ENCODE data around the gene LZTFL1.

The LZTFL1 gene

GRCh38 chr3:45841757-45842491, at the start of gene LZTFL1:
LZTFL1 (minus strand) TSS chr3:45842119; CDS start chr3:45841991, 128 bp downstream.
- DNase-seq (ENCODE audit: low read depth, low spot score): peak; percentile 95

- DNase-seq (ENCODE audit: low read depth, low spot score): no peak
Observed at GRCh38 chr3:45890405-45890804, 48.5 kb upstream of the LZTFL1 start.

- DNase-seq (ENCODE audit: low read depth, low spot score): no peak
Observed at GRCh38 chr3:45889337-45889736, 47.4 kb upstream of the LZTFL1 start.

GRCh38 chr3:45887759-45888511, 46.0 kb upstream of the LZTFL1 start:
- no peak for DNase-seq (ENCODE audit: low read depth, low spot score)

DNA sequence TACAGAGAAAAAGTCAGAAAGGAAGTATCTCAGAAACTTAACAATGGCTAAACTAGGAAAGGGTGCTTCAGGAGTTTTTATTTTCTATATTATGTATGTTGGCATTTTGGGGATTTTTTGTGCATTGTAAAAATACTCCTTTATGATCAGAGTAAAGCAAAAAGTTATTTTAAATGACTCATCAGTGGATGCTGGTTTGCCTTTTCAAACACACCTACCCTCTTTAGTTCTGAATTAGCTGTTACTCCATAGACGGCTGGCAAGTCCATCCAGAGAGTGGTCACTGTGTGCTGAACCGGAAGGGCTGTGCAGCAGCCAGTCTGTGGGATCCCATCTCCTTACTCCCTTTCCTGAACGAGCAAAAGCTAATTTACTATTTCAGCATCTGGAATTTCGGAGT, 45.4 kb upstream of the LZTFL1 start:
- DNase-seq (ENCODE audit: low read depth, low spot score): no peak

- peak; percentile 8 for DNase-seq (ENCODE audit: low read depth, low spot score)
Observed at GRCh38 chr3:45885979-45886705, 44.2 kb upstream of the LZTFL1 start, which contains the start of gene CCR9. CCR9 (plus strand) TSS chr3:45886543; CDS start chr3:45894934, 8,391 bp downstream.

- no peak for DNase-seq (ENCODE audit: low read depth, low spot score)
Observed at GRCh38 chr3:45884368-45885201, 42.7 kb upstream of the LZTFL1 start.

DNA sequence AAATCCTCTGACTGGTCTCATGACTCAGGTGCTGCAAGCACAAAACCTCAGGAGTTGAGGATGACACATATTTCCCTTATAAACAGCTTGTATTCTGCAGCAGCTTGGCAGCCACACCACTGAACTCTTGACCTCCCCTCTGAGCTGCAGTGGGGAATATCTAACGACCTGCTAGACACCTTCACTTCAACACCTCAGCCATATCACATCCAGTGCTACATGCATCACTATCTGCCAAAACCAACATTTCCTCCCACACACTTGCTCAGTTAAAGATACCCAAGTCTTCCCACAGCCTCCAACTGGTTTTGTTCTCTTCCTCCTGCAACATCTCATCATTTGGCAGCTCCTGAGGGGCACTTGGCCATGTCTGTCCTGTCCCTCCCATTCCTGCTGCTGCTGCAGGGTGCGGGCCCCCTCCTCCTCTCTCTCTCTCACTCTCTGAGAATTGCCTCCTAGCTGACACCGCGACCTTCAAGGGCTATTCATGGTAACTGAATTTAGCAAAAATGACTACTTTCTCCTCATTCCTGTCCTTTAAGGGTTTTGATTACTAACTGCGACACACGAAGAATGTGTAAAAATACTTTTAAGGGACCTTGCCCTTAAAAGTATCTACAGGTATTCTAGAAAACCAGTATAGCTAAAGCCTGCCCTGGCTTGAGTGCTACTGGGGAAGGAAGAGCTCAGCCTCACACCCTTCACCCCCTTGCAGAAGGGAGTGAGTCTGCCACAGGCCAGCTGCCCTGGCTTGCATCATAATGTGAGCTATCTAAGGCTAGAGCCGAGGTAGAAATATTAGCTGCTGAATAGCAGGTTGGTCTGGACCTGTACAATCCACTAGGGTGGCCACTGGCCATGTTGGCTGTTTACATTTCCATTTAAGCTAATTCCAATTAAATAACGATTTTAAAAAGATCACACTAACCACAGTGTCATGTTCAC, 39.4 kb upstream of the LZTFL1 start:
- DNase-seq (ENCODE audit: low read depth, low spot score): no peak

GRCh38 chr3:45880725-45881077, 38.8 kb upstream of the LZTFL1 start:
- no peak for DNase-seq (ENCODE audit: low read depth, low spot score)

DNA sequence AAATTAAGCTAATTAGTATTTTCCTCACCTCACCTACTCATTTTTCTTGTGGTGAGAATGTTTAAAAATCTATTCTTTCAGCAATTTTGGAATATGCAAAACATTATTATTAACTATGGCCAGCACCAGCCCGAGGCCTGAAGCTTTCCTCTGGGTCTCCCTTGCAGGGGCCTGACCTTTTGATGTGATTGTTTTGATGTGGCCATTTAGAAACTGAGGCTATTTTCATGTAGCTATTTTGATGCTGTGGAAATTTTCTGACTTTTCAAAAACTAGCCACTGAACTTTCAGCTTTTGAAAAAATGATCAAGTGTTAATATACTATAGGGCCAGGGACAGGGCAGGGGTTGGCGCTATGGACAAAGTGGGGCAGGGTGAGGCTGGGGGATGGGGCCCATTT, 36.2 kb upstream of the LZTFL1 start:
- DNase-seq (ENCODE audit: low read depth, low spot score): no peak

GRCh38 chr3:45874677-45875346, 32.9 kb upstream of the LZTFL1 start:
- DNase-seq (ENCODE audit: low read depth, low spot score): no peak

GRCh38 chr3:45873638-45874037, 31.7 kb upstream of the LZTFL1 start:
- DNase-seq (ENCODE audit: low read depth, low spot score): no peak

DNA sequence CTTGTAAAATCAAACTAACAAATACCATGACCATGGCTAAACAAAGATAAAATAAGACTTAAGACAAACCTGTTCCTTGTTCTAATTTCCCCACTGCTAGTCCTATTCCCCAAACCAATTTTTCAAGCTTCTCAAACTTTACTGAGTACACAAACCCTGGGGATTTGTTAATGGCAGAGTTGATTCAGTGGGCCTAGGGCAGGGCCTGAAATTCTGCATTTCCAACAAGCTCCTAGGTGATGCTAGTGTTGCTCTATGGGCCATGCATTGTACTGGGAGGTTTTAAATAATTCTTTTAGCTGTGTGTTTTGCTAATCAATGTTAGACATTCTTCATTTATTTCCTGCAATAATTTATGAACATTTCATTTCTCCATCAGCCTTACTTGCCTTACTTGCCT, 31.1 kb upstream of the LZTFL1 start:
- no peak for DNase-seq (ENCODE audit: low read depth, low spot score)

DNA sequence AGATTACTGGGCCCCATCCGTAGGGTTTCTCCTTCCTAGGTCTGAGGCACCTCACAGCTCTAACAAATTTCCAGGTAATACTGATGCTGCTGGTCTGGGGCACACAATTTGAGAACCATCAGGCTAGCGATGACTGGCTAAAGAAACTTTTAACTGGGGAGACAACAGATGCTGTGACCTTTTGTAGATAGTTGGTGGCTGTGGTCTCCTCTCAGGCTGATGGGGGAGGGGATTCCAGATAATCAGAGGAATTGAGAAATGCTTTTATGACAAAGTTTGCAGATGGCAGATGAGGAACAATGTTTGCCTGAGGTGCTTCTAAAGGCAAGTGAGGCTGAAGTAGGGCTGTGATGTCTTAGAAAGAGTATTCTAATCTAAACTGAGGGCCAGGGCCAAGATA, 30.6 kb upstream of the LZTFL1 start:
- no peak for DNase-seq (ENCODE audit: low read depth, low spot score)

DNA sequence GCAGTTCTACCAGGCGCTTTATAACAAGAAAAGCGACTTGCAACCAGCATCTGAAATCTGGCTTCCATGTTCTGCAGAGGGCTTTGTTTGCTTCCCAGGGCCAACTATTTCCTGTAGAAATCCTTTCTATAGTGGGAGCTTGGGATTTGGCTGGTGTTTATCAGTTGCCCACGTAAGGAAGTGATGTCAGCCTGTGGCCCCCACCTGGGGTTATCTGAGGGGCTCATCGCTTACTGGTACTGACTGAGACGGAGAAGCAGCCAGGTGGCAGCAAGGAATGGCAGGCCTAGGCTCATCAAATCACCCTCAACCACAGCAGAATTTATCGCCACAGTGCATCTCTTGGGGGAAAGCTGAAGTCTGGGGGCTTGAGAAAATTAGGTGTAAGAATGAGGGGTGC, 29.9 kb upstream of the LZTFL1 start:
- DNase-seq (ENCODE audit: low read depth, low spot score): no peak

GRCh38 chr3:45870099-45870498, 28.2 kb upstream of the LZTFL1 start:
- DNase-seq (ENCODE audit: low read depth, low spot score): no peak

DNA sequence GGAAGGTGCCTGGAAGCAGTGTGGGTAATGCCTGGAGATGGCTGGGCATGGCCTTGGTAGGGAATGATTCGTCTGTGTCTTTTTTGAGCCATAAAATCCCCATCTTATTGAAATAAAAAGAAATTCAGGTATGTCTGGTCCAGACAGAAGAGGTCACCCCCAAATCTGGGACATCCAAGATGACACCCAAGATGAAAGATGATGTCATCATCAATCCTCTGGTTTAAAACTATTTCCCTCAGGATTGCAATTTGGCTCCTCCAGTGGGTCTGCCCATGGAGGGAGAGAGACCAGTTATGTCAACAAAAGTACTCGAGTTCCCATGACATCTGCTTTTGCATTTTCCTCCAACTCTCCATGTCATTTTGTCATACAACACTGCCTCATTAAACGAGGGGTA, 27.7 kb upstream of the LZTFL1 start:
- no peak for DNase-seq (ENCODE audit: low read depth, low spot score)

DNA sequence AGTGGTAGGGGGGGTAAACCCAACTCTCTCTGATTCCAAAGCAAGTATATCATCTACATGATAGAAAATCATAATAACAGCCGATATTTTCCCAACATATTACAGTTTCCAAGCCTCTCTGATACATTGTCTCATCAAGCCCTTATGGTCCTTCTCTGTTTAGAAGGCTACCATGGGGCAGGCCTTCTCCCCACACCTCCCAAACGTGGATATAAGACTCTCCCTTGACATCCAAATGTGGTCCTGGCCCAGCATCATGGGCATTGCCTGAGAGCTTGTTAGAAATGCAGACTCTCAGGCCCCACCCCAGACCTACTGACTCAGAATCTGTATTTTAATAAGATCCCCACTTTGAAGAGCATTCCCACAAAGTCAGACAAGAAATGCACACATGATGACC, 26.7 kb upstream of the LZTFL1 start:
- no peak for DNase-seq (ENCODE audit: low read depth, low spot score)

- no peak for DNase-seq (ENCODE audit: low read depth, low spot score)
Observed at GRCh38 chr3:45868213-45868612, 26.3 kb upstream of the LZTFL1 start.

DNA sequence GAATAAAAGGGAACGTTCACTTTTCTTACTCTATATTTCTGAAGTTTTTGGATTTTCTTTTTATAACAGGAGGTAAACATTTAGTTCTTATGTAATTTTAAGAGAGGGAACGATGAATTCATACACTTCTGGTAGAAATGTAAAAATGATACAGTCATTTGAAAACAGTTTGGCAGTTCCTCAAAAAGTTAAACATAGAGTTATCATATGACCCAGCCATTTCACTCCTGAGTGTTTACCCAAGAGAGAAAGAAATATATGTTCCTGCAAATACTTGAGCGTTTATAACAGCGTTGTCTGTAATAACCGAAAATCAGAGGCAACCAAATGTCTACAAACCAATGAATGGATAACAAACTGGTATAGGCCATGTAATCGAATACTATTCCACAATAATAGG, 23.6 kb upstream of the LZTFL1 start:
- DNase-seq (ENCODE audit: low read depth, low spot score): no peak

Data from ELF-1 (cell line).